NCI-H2081 treated with DMSO at 0.1 percent for 48 hours (cell line): ENCODE results near the gene COL9A2.

ENCODE experiments used
- DNase-seq: peaks from one replicate; lab custom pipeline; 2025; lab: John Stamatoyannopoulos, UW

COL9A2 gene

DNA sequence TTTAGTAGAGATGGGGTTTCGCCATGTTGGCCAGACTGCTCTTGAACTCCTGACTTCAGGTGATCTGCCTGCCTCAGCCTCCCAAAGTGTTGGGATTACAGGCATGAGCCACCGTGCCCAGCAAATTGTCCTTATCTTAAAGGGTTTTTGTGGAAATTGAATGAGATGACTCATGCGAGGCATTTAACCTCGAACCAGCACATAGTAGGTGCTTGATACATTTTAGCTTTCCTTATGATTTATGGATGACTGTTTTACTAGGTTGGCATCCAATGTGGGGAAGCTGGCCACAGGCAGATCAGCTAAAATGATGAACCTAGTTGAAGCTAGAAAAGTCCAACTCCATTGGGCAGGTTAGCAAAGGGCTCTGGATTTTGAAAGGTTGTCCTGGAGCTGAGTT lies 1.4 kb upstream of the COL9A2 start:
- DNase-seq = no peak

DNA sequence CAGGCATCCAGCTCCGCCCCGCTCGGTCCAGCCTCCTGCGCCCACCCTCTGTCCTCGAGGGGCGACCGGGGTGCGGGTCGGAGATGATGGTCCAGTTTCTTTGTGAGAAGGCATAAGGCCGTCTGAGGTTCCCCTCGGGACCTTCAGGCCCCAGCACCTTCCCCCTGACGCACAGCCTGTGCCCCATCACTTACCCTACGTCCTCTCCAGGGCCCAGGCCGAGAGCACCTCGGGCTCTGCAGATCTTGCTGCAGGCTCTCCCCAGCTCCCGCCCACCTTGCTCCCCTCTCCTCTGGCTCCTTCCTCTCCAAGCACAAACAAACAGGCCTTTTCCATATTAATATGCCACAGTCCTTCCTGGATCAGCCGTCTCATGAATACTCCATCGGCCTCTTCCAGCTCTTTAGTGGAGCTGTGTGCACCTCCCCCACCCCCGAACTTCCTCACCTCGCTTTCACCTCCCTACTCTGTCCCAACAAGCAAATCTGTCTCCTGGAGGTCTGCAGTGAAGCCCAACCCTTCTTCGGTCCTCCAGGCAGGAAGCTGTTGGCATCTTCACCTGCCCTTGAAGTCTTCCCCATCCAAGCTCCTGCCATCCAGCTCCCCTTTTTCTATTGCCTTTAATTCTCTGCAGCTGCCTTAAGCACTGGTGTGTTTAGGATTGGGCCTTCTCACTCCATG lies 448 bp upstream of the COL9A2 start:
- no peak for DNase-seq

DNA sequence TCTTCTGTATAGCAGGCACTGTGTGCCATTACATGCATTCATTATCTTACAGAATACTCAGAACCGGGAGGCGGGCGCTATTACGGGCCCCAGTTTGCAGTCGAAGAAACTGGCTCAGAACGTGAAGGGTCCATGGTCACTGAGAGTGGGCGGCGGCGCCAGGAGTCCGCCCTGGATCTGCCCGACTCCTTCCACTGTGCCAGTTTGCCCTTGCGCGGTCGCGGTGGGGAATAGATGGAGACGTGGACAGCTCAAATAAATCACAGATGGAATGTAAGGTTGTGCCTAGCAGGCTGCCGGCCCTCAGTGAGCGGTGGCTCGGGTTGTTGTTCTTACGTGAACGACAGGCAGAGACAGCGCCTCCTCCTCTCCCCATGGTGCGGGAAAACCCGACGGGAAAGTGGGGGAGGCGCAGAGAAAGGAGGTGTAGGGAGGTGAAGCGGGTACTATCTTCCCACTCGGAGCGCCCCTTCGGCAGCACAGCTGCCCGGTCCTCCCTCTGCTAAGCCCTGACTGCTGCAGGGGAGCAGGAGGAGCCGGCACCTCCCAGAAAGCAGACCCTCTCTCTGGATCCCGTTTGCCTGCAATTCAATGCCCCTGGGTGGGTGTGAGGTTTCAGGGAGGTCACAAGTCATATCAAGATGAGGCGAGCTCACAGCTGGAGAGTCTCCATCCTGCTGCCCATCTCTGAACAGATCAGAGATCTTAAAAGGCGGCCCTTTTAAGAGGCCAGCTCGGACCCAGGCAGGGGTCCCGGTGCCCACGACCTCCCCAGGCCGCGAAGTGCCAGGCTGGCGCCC lies 1.1 kb downstream of the COL9A2 start:
- no peak for DNase-seq

DNA sequence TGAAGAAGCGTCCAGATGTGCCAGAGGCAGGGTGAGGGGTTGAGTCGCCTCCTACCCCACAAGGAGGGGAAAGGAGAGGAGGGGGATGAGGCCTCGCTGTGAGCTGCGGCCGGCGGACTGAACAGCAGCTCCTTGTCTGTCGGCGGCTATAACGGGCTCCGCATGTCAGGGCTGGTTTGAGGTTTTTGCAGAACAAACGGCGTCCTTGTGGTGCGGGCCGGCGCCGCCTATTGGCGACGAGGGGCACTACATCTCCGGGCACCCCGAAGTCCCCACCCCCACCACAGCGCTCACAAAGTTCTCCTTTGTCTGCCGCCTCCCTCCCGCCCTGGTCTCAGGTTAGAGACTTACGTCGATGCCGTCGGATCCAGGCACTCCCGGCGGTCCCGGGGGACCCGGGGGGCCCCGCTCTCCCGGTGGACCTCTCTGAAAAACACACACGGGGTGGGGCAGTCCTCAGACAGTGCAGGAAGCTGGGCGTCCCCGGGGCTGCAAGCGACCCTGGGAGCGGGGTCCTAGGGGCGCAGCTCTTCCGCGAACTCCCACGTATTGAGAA lies 1.8 kb downstream of the COL9A2 start:
- DNase-seq = peak; percentile 68

DNA sequence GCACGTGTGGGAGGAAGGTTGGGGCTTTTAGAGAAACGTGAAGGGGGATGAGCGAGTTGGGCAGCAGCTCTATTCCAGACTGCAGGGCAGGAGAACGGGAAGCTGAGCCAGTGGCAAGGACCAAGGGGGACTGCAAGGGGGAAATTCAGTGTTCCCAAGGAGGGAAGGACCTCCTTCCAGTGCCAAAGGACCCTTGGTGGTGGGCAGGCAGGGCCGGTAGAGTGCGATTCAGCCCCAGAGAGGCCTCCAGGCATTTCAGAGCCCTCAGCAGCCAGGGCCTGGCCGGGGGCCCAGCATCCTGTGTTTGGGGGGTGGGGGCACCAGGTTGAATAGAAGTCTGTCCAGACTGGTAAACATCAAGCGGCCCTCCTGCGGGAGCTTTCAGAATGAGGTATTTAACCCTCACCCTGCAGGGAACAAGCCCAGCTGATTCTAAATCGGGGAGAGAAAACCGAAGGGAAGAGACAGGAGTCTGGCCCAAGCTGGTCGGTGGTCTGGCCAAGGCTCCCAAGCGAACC lies 2.3 kb downstream of the COL9A2 start:
- DNase-seq = no peak

DNA sequence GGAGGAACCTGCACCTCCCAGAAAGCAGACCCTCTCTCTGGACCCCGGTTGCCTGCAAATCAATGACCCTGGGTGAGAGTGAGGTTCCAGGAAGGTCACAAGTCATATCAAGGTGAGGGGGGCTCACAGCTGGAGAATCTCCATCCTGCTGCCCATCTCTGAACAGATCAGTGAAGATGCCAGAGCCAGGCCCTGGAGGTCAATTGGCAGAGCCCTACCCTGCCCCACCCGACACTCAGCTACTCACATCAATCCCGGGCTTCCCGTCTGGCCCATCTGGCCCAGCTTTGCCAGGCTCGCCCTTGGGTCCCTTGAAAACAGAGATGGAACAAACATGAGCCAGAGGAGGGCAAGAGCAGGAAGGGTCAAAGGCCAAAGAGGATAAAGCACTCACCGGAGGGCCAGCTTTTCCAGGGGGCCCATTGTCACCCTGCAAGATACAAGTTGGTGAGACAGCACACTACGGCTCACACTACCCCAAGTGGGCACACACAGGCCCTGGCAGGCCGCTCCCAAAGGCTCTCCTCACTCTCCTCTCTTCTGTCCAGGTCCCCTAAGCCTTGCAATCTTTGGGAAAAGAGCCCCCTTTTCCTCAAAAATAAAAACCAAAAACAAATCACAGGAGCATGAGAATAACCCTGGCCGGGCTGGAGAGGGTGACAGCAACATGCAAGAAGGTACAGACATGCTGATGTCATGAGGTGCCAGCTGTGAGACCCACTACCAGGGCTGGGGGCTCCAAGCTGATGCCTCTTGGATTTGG lies 2.9 kb downstream of the COL9A2 start:
- no peak for DNase-seq

DNA sequence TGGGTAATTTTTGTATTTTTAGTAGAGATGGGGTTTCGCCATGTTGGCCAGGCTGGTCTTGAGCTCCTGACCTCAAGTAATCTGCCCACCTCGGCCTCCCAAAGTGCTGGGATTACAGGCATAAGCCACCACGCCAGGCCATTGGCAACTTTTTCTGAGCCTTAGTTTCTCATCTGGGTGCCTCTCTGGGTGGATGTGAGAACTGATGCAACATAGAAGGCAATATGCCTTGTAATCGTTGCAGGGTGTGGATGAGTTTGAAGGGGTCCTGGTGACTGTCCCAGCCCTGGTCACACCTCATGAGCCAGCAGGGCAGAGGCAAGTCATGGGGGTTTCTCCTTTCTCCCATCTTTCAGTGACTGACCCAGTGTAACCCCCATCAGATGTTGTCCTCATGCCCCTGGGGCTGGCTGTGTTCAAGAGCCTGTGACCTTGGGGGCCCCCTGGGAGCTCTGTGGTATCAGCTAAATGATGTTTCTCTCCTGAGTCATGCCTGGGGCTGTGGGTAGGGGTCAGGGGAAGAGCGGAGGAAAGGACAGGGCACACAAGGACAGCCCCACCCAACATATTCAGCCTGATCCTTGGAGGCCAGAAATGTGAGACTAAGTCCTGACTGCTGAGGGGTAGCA lies 3.6 kb downstream of the COL9A2 start:
- DNase-seq = no peak

DNA sequence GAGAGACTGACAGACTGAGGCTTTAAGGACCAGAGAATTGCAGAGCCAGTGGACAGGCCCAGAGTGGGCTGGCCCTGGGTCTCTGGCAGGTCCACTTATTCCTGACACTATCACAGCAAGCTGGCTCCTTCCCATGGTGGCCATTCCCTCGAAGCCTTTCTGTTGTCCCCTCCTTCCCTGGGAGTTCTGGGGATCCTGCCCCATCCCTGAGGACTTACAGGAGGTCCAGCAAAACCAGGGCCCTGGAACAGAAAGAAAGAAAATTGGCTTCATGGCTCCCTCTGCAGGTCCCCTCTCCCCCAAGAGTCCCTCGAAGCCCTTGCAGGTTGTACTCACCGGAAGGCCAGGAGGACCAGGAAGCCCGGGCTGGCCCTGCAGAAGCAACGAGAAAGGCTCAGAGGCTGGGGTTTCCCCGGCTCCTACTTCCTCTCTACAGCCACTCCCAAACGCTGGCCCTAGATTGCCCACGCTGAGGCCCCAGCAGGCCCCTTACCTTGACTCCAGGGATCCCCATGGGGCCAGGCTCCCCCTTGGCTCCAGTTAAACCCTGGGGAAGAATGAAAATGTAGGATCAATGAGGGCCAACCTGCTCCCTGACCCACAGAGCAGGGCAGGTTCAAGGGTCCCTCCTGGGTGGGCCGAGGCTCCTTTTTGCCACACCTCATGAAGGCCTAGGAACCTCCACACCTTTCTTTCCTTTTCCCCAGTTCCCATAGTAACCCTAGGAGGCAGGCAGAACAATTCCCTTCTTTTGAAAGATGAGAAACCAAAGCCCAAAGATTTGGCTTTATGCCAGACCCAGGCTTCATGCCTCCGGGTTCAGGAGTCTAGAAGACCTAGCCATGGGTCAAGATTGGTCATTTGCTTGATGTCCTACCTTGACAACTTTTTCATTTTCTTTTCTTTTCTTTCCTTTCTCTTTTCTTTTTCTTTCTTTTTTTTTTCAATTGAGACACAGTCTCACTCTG lies 4.6 kb downstream of the COL9A2 start:
- DNase-seq = no peak

DNA sequence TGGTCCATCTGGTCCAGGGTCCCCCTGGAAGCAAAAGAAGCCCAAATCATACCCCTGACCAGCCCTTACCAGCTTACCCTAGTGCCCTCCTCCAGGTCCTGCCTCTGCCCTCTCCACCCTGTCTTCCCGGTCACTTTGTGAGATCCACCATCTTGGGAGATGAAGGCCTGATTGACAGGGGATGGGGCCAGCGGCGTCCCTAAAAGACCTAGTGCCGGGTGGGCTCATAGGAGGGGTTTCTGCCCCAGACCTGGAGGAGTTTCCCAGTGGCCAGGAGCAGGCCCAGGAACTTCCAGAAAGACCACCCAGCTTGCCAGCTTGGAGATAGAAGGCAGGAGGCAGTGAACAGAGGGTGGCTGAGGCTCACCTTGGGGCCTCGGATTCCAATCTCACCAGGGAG lies 5.4 kb downstream of the COL9A2 start:
- DNase-seq = no peak

DNA sequence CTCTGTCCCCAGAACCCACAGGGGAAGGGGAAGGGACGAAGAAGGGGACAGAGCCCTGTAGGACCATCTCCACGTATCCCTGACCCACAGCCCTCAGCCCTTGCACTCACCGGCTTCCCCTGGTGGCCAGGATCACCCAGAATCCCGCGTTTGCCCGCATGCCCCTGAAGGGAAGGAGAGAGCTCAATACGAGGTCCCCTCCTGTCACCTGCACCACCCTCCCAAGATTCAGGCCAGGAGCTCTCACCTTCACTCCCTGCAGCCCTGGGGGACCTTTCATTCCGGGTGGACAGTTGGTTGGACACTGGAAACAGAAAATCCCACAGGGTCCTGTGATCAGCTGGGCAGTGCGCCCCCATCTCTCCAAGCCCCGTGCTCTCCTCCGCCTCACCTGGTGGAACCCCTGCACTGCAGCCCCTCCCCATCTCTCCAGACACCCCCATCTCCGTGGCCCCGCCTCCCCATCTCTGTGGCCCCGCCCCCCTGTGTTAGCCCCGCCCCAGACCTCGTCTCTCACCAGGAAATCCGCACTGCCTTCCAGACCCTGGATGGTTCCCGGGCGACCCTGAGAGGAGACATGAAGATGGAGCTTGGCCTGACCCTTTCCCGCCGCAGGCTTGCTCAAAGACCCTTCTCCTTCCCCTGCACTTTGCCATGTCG lies 6.0 kb downstream of the COL9A2 start:
- no peak for DNase-seq

DNA sequence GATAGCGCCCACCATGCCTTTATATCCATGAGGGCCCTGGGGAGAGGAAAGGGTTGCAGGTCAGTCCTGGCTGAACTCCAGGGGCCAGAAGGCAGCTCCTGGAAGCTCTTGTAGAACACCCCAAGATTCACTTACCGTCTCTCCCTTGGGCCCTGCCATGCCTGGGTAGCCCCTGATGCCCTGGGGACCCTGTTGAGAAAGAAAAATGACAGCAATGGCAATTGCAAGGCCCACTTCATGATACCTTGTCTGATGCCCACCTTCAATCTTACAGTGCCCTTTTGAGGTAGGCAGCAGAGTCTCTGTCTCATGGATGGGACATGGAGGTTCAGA lies 7.0 kb downstream of the COL9A2 start:
- DNase-seq = no peak

DNA sequence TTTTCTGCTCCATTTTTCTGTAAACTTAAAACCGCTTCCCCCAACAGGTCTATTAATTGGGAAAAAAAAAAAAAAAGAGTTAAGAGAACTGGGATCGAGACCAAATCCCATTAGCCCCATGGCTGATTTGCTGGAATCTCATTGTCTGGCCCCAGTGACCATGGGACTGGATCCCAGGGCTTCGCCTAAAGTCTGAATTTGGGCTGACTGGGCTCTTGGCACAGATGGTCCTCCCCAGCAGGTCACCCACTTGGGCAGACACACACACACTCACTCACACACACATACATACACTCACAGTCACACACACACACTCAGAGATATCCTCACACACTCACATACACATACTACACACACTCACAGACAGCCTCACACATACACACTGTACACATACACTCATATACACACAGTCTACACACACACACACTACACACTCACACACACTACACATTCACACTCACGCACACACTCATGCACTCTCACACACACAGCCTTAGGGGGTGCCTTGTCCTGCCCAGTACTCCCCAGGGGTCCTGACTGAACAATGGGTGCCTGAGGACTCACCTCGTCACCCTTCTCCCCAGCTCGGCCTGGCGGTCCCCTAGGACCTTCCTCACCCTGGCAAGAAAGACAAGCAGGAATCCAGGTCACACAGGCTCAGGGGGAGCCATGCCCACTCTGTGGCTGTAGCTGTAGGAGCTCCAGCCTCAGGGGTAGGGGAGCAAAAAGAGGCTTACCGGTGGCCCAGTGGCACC lies 7.5 kb downstream of the COL9A2 start:
- DNase-seq = no peak

DNA sequence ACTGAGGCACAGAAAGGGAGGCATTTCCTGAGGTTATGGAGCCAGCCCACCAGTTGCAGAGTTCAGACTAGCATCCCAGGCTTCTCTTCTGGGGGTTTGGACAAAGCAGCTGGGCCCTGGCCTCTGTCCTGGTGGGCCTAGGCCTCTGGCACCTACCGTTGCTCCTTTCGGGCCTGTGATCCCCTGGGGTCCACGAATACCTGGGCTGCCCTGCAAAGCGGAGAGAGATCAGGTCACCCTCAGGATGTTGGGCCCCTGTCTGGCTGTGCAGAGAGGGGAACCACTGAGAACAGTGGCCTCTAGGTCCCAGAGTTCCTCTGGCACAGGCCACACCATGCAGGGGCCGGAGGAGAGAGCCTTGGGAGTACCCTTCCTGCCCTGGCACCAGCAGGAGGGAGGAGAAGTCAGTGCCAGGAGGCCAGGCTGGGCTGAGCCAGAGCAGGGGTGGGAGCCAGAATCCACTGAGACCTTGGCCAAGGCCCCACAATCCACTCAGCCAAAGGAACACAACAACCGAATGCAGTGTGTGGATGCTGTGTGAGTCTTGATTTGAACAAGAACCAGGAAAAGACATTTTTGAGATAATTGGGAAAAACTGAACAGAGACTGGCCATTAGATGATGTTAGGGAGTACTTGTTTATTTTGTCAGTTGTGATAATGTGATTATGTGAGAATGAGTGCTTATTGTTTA lies 8.9 kb downstream of the COL9A2 start:
- DNase-seq = no peak

DNA sequence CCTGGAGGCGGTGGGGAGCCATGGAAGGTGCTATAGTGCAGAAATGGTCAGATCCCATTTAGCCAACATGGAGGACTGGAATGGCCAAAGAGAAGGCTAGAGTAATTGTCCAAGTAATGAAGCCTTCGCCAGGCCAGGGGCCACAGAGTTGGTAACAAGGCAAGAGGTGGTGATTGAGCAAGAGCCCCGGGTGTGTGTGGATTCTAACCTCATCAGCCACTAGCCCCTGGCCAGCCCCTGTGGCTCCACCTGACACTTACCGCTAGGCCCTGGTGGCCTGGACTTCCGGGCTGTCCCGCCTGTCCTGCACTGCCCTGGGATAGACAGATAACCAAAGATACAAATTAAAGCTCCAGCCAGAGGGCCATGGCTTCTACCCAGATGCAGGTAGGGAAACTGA lies 9.9 kb downstream of the COL9A2 start:
- no peak for DNase-seq

DNA sequence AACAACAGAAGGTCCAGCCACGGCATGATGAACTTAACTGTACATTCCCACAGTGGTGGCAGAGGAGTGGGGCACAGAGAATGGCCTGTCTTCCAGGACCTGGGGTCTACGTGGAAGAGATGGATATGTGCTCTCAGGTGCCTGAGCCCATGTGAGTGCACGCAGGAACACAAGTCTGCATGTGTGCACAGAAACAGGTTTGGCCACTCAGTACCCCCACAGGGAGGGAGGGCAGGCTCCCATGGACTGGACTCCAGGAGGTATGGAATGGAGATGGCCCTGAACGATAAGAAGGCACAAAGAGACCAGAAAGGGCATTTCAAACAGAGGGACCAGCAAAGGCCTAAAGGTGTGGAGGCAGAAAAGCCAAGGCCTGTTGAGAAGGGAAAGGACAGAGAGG lies 10.8 kb downstream of the COL9A2 start:
- DNase-seq = no peak

DNA sequence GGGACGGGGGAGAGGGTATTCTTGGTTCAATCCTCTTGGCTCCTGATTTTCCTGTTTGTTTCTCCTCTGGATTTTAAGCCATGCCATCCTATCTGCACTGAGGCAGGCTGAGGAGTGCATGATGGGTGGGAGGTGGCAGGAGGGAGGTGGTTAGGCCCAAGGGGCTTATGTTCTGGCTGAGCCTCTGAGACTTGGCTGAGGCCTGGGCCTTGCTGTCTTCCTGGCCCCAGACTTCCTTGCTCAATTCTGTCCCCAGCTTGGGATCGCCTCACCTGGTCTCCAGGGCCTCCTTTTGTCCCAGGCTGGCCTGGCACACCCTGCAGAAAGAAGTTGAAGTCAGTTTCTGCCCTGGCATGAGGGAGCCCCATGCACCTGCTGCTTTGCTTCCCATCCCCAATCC lies 11.2 kb downstream of the COL9A2 start:
- DNase-seq = no peak

DNA sequence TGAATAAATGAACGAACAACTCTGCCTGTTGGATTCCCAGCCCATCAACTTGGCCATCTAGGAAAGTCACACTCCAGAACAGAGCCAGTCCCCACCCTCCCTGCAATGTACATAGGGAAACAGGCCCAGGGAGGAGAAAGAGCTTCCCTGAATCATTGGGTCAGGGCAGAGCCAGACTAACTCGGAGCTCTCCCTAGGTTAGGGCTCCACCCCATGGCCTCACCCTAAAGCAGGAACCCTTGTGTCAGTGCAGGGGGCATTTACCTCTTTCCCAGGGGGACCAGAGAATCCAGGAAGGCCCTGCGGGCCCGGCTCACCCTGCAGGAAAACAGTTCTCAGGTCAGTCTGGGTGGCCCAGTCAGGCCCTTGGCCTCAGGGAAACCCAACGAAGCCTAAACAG lies 11.6 kb downstream of the COL9A2 start:
- DNase-seq = no peak

DNA sequence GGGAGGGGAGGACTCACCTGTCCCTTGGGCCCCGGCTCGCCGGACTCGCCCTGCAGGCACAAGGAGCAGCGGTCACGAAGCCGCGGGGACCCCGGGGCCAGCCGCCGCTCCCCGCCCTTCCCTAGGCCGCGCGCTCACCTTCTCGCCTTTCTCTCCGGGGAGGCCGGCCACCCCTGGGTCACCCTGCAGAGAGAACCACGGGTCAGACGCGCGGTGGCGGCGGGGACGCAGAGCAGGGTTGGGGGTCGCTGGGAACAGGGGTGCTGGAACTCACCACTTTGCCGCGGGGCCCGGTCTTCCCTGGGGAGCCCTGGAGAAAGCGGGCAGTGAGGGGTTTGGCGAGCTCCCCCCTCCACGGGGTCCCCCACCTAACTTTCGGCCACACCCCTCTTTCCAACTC lies 13.3 kb downstream of the COL9A2 start:
- DNase-seq = no peak
